Measurements from ENCODE around the gene HOXD9. TPM values are rescaled to one million over a fixed set of nuclear protein-coding genes. Genes with fewer than 3 reads are reported as not detected.
A peak's percentile ranks its signal among the peaks of the same experiment; 100 is the strongest.

HOXD9 gene
- total and polyA plus RNA-seq, 8 donors: 0.29 to 1.7 (median 0.95) TPM

GRCh38 chr2:176169181-176169580 lies 46.7 kb downstream of the HOXD9 start:
- Histone ChIP-seq H3K27me3 (peaks cover 79 to 100% of the 10 kb centered on the region in 2 donors), H3K9me3 (no peaks in the 10 kb centered on the region), H3K4me1 (no peaks in the 10 kb centered on the region), H3K36me3 (no peaks in the 10 kb centered on the region), H3K4me3 (no peak overlapping the region), H3K27ac (no peak overlapping the region)
- ATAC-seq (no peak), DNase-seq (peak in 1 of 4 donors; percentile 10)
- intact Hi-C loops (cut with DNase I): no loop called here
- no peak for TF ChIP-seq CTCF (IDR thresholded peaks at IDR 0.05)

- Histone ChIP-seq H3K27ac (no peak overlapping the region), H3K4me1 (no peaks in the 10 kb centered on the region), H3K9me3 (no peaks in the 10 kb centered on the region), H3K4me3 (no peak overlapping the region), H3K36me3 (no peaks in the 10 kb centered on the region), H3K27me3 (peaks cover 79 to 100% of the 10 kb centered on the region in 2 donors)
- no peak for DNase-seq
- no peak for TF ChIP-seq CTCF (IDR thresholded peaks at IDR 0.05)
- no peak for ATAC-seq
- intact Hi-C loops (cut with DNase I): no loop called here
These were observed 47.2 kb downstream of the HOXD9 start for GRCh38 chr2:176169711-176170110.

- Histone ChIP-seq H3K4me1 (no peaks in the 10 kb centered on the region), H3K4me3 (no peak overlapping the region), H3K9me3 (no peaks in the 10 kb centered on the region), H3K27me3 (peaks cover 79 to 100% of the 10 kb centered on the region in 2 donors), H3K27ac (no peak overlapping the region), H3K36me3 (no peaks in the 10 kb centered on the region)
- DNase-seq (no peak), ATAC-seq (no peak)
- intact Hi-C loops (cut with DNase I): no loop called here
- no peak for TF ChIP-seq CTCF (IDR thresholded peaks at IDR 0.05)
These were observed 48.2 kb downstream of the HOXD9 start for GRCh38 chr2:176170602-176171305.

- Histone ChIP-seq H3K4me3 (peak overlapping the region in 1 of 2 donors; percentile 1), H3K4me1 (no peaks in the 10 kb centered on the region), H3K27ac (no peak overlapping the region), H3K27me3 (peaks cover 79 to 100% of the 10 kb centered on the region in 2 donors), H3K9me3 (no peaks in the 10 kb centered on the region), H3K36me3 (no peaks in the 10 kb centered on the region)
- DNase-seq (peak in 1 of 4 donors; percentile 75), ATAC-seq (peak; percentile 77)
- intact Hi-C loops (cut with DNase I): no loop called here
- no peak for TF ChIP-seq CTCF (IDR thresholded peaks at IDR 0.05)
These were observed 49.0 kb downstream of the HOXD9 start for GRCh38 chr2:176171351-176172006.
